Omental fat pad (tissue), 4 donors: ENCODE data around the gene SNX9. TPM values are rescaled to one million over a fixed set of nuclear protein-coding genes. Genes with fewer than 3 reads are reported as not detected.

Experiments
- ATAC-seq: fragments of 150-250 bp; one replicate; pipeline ENCODE4 v1.9.1; 2016; ENCODE audit warnings: mild to moderate bottlenecking, moderate library complexity; ENCODE audit not compliant: low FRiP score
- DNase-seq: peaks from one replicate; pipeline ENCODE4 v3.0.0-alpha.2; 2019; ENCODE audit warnings: low spot score
- total RNA-seq, 4 donors: library from RNA; depleted of rRNA; stranded (reverse); fragments of >200 nt; gene quantifications; one replicate each; pipeline ENCODE4 v1.1.0, GENCODE V29; 2016
- TF ChIP-seq, protein P1 (sequence below), 3 donors: fragments of 450-650 bp; IDR thresholded peaks; one replicate each; pipeline ENCODE4 v1.5.1; 2016 to 2017; ENCODE audit warnings: antibody characterized with exemption in 3 of 3, mild to moderate bottlenecking in 3 of 3, moderate library complexity in 2 of 3

The SNX9 gene
- total RNA-seq, 4 donors from 2014 or later: 61.8 to 89.6 (median 76.3) TPM

DNA sequence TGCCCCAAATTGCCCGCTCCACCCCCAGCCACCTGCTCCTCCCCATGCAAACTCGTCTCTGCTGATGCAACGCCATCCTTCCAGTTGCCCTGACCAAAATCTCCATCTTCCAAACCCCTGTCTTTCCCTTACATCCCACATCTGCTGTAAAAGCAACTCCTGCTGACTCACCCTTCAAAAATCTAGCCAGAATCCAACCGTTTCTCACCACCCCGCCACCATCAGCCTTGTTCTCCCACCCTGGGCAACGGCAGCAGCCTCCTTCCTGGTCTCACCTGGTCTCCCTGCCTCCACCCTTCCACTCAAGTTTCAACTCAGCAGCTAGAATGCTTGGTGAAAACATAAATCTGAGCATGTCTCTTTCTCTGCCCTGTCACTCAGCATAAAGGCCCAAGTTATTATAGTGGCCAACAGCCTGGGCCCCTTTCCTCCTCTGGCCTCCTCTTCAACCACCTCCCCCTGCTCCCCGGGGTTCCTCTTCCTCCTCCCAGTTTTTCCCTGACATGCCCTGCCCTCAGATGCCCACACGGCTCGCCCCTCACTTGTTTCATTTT lies 151.4 kb downstream of the SNX9 start:
- TF ChIP-seq, protein P1, sequence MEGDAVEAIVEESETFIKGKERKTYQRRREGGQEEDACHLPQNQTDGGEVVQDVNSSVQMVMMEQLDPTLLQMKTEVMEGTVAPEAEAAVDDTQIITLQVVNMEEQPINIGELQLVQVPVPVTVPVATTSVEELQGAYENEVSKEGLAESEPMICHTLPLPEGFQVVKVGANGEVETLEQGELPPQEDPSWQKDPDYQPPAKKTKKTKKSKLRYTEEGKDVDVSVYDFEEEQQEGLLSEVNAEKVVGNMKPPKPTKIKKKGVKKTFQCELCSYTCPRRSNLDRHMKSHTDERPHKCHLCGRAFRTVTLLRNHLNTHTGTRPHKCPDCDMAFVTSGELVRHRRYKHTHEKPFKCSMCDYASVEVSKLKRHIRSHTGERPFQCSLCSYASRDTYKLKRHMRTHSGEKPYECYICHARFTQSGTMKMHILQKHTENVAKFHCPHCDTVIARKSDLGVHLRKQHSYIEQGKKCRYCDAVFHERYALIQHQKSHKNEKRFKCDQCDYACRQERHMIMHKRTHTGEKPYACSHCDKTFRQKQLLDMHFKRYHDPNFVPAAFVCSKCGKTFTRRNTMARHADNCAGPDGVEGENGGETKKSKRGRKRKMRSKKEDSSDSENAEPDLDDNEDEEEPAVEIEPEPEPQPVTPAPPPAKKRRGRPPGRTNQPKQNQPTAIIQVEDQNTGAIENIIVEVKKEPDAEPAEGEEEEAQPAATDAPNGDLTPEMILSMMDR (IDR thresholded peaks at IDR 0.05): no peak
- ATAC-seq (no peak), DNase-seq (no peak)

DNA sequence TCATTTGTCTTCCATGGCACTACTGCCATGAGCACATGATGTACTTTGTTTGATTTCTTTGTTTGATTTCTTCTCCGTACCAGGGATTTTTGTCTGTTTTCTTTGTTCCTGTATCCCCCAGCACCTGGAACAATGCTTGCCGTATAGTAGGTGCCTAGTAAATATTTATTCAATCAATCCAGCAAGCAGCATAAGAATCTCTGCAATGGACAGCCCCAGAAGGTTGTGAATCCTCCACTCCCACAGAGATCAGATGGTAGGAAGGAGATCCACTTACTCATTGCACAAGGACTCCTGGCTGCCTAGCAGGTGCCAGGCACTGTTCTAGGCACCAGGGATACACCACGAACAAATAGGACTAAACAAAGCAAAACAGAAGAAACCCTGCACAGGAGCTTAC lies 151.9 kb downstream of the SNX9 start:
- TF ChIP-seq, protein P1 (IDR thresholded peaks at IDR 0.05): no peak
- DNase-seq: no peak

DNA sequence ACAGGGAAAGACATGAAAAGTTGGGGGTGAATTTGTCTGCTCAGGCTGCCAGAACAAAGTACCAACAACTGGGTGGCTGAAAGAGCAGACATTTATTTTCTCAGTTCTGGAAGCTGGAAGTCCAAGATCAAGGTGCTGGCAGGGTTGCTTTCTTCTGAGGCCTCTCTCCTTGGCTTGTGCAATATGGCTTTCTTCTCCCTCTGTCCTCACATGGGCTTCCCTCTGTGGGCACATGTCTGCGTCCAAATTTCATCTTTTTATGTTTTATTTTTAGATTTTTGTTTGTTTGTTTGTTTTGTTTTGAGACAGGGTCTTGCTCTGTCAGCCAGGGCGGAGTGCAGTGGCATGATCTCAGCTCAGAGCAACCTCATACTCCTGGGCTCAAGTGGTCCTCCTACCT lies 152.4 kb downstream of the SNX9 start:
- TF ChIP-seq, protein P1 (IDR thresholded peaks at IDR 0.05): no peak
- no peak for DNase-seq
- no peak for ATAC-seq

More for the DNA sequence above, 151.9 kb downstream of the SNX9 start:
- no peak for ATAC-seq

DNA sequence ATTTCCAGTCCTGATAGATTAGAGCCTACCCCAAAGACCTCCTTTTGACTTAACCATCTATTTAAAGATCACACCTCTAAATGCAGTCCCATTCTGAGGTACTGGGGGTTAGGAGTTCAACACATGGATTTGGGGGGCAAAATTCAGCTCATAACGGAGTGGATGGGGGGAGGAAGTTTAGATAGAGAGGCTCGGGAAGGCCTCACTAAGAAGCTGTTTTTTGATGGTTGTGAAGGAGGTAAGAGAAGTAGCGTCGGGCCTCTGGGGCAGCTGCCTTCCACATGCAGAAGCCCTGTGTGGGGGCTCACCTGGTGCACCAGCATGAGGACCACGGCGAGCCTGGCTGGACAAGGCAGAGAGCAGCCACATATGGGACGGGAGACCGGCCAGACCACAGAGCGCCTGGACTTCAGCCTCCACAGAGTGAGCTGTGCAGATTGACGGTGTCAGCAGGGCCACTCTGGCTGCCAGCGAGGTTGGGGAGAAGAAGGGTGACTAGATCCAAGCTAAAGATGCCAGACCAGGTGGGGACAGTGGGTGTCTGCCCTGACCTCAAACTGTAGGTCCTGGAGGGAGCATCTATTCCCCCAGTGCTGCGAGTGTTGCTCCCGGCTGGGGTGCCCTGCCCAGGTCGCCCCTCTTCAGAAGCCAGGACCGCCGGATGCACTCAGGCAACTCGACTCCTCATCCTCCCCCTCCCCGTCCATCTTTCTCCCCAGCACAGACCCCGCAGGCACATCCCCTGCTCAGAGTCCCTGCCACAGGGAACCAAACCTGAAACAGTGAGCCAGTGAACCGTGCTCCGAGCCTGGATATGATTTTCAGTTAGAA lies 153.5 kb downstream of the SNX9 start:
- ATAC-seq (no peak), DNase-seq (no peak)

DNA sequence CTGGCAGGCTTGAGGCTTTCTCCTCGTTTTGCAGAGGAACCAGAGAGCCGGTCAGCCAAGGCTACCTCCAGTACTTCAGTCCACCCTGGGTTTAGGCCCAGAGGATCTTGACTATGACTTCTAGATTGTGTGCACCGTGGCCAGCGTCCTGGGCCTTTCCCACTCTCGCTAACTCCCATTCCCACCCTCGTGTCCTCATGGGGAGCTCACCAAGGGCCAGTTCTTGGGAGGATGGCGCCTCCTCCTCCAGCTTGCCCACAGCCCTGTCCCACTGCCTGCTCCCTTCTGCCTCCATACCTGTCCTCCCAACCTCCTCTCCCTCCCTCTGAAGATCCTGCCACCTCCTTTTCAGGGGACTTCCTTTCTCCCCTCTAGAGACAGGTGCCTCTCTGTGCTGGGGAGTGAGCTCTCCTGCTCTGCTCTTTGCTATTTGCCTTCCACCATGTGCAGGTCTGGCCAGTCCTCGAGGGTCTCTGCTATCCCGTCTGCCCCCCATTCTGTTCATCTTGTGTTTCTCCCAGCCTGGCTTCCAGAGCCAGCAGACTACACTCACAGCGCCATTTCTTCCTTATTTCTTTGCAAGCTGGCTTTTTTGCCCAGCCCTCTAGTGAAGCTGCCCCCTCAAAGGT lies 154.2 kb downstream of the SNX9 start:
- DNase-seq: no peak
- TF ChIP-seq, protein P1 (IDR thresholded peaks at IDR 0.05): no peak
- no peak for ATAC-seq

More for the DNA sequence above, 153.5 kb downstream of the SNX9 start:
- TF ChIP-seq, protein P1 (IDR thresholded peaks at IDR 0.05): no peak

DNA sequence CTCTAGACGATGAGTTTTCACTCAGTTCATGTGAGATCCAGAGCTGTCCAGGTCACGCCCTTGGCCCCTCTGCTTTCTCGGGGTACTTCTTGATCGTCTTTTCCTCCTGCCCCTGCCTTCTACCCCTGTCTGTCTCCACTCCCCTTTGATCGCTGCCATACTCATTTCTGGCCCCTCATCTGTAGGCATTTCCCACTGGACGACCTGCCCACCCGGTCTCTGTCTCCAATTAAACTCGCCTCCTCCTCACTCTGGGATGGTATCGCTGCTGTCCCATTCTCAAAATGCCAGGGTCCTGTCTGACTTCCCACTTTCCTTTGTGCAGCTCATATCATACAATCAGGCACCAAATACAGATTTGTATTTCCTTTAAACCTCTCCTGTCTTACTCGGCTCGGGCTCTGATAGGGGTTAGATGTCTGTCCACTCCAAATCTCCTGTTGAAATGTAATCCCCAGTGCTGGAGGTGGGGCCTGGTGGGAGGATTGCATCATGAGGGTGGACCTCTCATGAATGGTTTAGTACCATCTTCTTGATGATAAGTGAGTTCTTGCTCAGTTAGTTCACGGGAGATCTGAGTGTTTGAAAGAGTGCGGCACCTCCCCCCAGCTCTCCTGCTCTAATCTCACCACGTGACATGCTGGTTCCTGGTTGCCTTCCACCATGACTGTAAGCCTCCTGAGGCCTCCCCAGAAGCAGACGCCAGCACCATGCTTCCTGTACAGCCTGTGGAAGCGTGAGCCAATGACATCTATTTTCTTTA lies 155.2 kb downstream of the SNX9 start:
- DNase-seq: no peak
- peak; percentile 26 for ATAC-seq
- TF ChIP-seq, protein P1 (IDR thresholded peaks at IDR 0.05): no peak
